BJ (cell line): Measurements from ENCODE around the gene HBEGF. TPM values are rescaled to one million over a fixed set of nuclear protein-coding genes. Genes with fewer than 3 reads are reported as not detected.
"Not testable (repeated sequence)": the region's sequence is repeated elsewhere in the genome, so short reads cannot be mapped to it uniquely, and the experiment has no call there.

Experiments
- CTCF ChIA-PET: fragments of 350-600 bp; formaldehyde crosslinking; extraction: SDS; loops from one replicate; lab custom pipeline; 2021; ENCODE audit warnings: antibody characterized with exemption, inconsistent platforms; lab: Yijun Ruan, JAX
- POLR2A ChIA-PET: fragments of 300-600 bp; sonication (Branson Sonifier 250); formaldehyde crosslinking; extraction: SDS; loops from one replicate; lab custom pipeline; 2021; ENCODE audit warnings: antibody characterized with exemption; lab: Charles Lee
- DNase-seq: peaks from one replicate; pipeline ENCODE4 v3.0.0-alpha.2; 2011; ENCODE audit warnings: low read depth
- H3K27me3 ChIP-seq: 2 replicates; pipeline ENCODE4 v1.6.0; 2011; ENCODE audit warnings: low read length; ENCODE audit not compliant: control insufficient read depth, insufficient read depth
- H3K36me3 ChIP-seq: 2 replicates; pipeline ENCODE4 v1.5.1; 2011; ENCODE audit warnings: low read length; ENCODE audit not compliant: control insufficient read depth, insufficient read depth
- H3K4me3 ChIP-seq: 2 replicates; pipeline ENCODE4 v1.5.1; 2011; ENCODE audit warnings: low read depth, mild to moderate bottlenecking, control low read depth, low read length
- CTCF ChIP-seq: IDR thresholded peaks from 2 replicates; pipeline ENCODE4 v1.5.1; 2011; ENCODE audit warnings: low read depth, mild to moderate bottlenecking, control low read depth, inconsistent platforms, low read length, moderate library complexity; ENCODE audit not compliant: insufficient read depth
- polyA plus RNA-seq: library from polyadenylated mRNA; depleted of rRNA; stranded (reverse); fragments of >200 nt; gene quantifications from 2 replicates; pipeline ENCODE4 v1.2.3, GENCODE V29; 2011

HBEGF gene
- polyA plus RNA-seq, 1 experiment: 3.1 TPM

GRCh38 chr5:140348104-140348503 is 1.7 kb upstream of the HBEGF start:
- Histone ChIP-seq H3K27me3 (no peaks in the 10 kb centered on the region), H3K36me3 (no peaks in the 10 kb centered on the region), H3K4me3 (no peak overlapping the region)
- ChIA-PET CTCF (interaction anchor here (2.1 to 22.9 kb wide), 4 partner anchors 12 to 101 kb away, joined by 6 to 813 read pairs (median 22); partner anchors contain the start of gene SLC4A9), POLR2A (no interaction called here)
- no peak for DNase-seq
- TF ChIP-seq CTCF: no peak

- CTCF ChIA-PET: interaction anchor here (1.9 to 22.9 kb wide), 10 partner anchors 8 to 131 kb away, joined by 4 to 813 read pairs (median 15); partner anchors contain the start of gene SLC4A9
- POLR2A ChIA-PET: no interaction called here
- DNase-seq: no peak
- Histone ChIP-seq H3K4me3 (no peak overlapping the region), H3K27me3 (no peaks in the 10 kb centered on the region), H3K36me3 (no peaks in the 10 kb centered on the region)
- TF ChIP-seq CTCF: no peak
Measured at GRCh38 chr5:140347360-140347759, 957 bp upstream of the HBEGF start.

GRCh38 chr5:140345919-140346347 is 470 bp downstream of the HBEGF start:
- peak; percentile 52 for TF ChIP-seq CTCF
- Histone ChIP-seq H3K36me3 (no peaks in the 10 kb centered on the region), H3K4me3 (peak overlapping the region; percentile 76), H3K27me3 (no peaks in the 10 kb centered on the region)
- POLR2A ChIA-PET: interaction anchor here (1.1 to 1.8 kb wide), 3 partner anchors 85 to 105 kb away, joined by 3 to 6 read pairs (median 4); no protein-coding TSS in a partner anchor
- CTCF ChIA-PET: interaction anchor here (1.0 to 22.9 kb wide), 26 partner anchors 8 to 365 kb away, joined by 3 to 813 read pairs (median 5); partner anchors contain the start of genes PFDN1 and SLC4A9
- DNase-seq: no peak

GRCh38 chr5:140344683-140345423 is 1.6 kb downstream of the HBEGF start:
- Histone ChIP-seq H3K36me3 (no peaks in the 10 kb centered on the region), H3K4me3 (no peak overlapping the region), H3K27me3 (no peaks in the 10 kb centered on the region)
- POLR2A ChIA-PET: interaction anchor here (1.8 kb wide), 1 partner anchor 104 kb away, joined by 6 read pairs; no protein-coding TSS in a partner anchor
- no peak for TF ChIP-seq CTCF
- no peak for DNase-seq
- CTCF ChIA-PET: interaction anchor here (0.6 to 22.9 kb wide), 18 partner anchors 9 to 564 kb away, joined by 3 to 813 read pairs (median 7); partner anchors contain the start of gene SLC4A9

- DNase-seq, H3K27me3 ChIP-seq, POLR2A ChIA-PET, H3K36me3 ChIP-seq, H3K4me3 ChIP-seq: not testable (repeated sequence)
- CTCF ChIA-PET: interaction anchor here (3.8 to 22.9 kb wide), 2 partner anchors 8 to 97 kb away, joined by 14 to 813 read pairs; no protein-coding TSS in a partner anchor
Measured at GRCh38 chr5:140343849-140344248, 2.6 kb downstream of the HBEGF start.
